GM21367 (cell line): ENCODE data around the gene USP21.

Experiments
- ATAC-seq: cut with Tn5 transposase; IDR thresholded peaks from one replicate; pipeline ENCODE4 v1.9.1; 2021; ENCODE audit not compliant: unreplicated experiment

USP21 gene

DNA sequence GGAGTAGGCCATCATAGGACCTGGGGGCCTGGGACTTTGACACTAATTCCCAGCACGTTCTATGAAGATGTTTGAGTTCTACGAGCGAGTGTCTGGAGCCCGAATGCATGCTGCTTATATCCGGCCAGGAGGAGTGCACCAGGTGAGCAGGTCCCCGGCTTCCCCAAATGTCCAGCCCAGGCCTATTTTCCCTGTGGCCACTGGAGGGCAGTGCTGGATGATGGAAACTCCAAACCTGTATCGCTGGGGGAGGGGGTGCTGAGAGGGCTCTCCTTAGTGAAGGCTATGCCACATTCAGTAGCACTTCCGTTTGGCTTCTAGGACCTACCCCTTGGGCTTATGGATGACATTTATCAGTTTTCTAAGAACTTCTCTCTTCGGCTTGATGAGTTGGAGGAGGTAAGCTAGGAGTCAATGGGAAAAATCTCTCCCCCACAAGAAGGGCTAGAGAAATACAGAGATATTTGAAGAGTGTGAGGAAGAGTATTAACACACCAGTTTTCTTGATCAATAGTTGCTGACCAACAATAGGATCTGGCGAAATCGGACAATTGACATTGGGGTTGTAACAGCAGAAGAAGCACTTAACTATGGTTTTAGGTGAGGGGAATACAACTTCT is 50.6 kb downstream of the USP21 start:
- ATAC-seq: no peak

DNA sequence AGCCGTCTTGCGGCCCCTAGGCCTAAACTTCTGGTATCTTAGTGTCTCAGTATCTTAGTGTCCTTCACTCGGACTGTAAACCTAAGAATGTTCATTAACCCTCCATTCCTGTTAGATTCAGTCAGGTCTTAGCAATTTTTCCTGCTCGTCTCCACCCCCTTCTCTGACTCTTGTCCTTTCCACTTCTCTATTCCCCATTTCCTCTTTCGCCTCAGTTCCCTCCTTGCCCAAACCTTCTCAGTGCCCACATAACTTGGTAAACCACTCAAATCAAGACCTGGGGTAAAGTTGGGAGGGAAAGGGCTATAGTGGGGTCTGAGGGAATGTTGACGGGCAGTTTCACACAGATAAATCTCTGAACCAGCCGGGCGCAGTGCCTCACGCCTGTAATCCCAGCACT is 55.1 kb downstream of the USP21 start:
- ATAC-seq: no peak

DNA sequence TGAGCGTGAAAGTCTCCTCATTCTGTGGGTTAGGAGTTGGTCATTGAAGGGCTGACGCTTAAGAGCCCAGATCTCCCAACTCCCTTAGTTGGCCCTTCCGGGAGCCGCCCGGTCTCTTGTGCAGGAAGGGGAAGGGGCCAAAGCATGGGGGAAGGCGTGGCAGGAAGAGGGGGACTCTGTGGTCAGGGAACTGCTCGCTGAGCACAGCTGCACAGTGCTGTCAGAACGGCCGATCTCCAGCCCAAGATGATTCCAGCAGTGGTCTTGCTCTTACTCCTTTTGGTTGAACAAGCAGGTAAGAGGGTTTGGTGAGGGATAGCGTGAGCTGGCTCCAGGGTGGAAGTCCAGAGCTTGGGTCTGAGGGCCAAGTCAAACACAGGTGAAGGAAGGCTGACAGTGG is 55.8 kb downstream of the USP21 start, which contains the start of gene FCER1G:
Gene FCER1G, plus strand, starts transcription at position 220 of the 400 bp plus-strand sequence. Its CDS starts 27 bp downstream, at position 247.
- no peak for ATAC-seq
